ENCODE data around the gene NEK4. TPM values are rescaled to one million over a fixed set of nuclear protein-coding genes. Genes with fewer than 3 reads are reported as not detected.

The NEK4 gene
- 25.2 and 27.3 TPM in 2 replicates for total RNA-seq

DNA sequence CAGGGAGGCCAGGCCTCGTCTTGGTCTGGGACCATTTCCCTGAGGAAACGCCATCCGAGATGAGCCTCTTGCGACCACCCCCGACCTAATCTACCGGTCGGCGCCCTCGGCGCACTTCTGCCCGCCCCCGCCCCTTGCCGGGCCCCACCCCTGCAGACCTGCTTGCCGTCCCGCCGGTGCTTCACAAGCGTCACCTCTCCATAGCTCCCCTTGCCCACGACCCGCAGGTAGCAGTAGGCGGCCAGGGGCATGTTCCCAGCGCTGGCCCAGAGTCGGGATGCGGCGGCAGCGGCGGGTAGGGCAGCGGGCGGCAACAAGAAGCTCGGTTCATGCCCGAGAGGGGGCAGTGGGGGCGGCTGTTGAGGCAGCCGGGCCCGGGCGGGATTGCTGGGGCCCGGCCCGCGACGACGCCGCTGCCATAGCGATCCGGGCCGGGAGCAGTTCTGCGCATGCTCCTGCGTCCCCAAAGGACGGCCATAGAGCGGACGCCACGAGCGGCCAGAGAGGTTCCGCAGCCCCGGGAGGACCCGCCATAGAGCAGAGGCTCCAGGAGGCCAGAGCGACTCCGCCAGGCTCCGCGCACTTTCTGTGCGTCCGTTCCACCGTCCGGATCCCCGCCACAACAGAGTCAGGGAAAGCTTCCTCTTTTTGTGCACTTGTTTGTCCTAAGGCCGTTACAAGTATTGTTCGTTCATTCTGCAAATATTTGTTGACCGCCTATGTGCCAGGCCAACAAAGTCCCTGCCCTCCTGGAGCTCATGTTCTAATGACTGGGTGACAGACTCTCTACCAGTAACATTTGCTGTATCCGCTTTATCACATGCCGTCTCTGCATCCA, at the start of gene NEK4:
Gene NEK4, minus strand, starts transcription at position 445 of the 838 bp plus-strand sequence. Its CDS starts 194 bp downstream, at position 251.

DNA sequence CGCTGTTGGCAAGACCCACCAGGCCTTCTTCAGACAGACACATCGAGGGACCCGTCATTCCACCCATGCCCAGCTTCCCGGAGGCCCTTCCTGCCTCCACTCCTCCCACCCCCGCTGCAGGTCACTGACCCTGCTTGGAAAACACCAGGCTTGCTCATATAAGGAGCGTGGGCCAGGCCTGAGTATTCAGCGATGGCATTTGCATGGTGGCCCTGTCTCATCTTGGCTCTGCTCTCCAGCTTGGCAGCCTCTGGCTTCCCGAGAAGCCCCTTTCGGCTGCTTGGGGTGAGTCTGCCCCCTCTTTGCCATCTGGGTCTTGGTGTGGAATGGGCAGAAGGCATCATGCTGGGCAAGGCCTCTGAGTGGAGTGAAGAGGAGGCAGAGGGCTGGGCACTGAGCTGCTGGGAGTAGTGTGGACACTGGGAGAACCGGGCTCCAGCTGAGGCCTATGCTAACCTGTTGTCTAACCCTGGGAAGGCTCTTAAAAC, 23.9 kb upstream of the NEK4 start, which contains the start of gene ITIH3:
Gene ITIH3, plus strand, starts transcription at position 185 of the 488 bp plus-strand sequence. Its CDS starts 8 bp downstream, at position 193.

DNA sequence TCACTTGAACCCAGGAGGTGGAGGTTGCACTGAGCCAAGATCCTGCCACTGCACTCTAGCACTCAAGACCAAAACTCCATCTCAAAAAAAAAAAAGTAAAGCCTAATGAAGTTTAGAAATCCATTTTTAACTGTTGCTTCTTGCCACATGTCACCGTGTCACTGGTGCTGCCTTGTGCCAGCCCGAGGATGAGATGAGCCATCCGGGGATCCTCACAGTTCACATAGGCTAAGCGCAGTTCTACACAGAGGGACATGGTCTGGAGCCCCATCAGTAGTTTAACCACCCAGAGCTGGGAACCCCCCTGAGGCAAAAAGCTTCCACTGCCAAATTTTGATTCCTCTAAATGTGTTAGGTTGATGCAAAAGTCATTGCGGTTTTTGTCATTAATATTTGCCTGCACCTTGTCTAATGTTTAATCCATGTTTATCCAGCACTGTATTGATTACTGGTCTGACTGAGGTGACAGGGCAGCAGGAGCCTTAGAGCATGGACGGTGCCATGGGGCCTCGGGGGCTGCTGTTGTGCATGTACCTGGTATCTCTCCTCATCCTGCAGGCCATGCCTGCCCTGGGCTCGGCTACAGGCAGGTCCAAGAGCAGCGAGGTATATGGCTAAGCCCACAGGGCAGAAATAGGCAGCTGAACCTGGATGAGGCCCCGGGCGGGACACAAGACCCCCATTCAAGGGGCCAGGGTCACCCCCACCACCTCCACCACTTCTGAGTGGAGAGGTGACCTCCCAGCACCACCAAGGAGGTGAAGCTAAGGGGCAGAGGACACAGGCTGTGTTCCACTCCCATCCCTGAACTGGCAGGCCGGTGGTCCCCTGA, 6.6 kb upstream of the NEK4 start, which contains the start of gene ITIH1:
Gene ITIH1, plus strand, starts transcription at position 473 of the 832 bp plus-strand sequence. Its CDS starts 17 bp downstream, at position 490.

DNA sequence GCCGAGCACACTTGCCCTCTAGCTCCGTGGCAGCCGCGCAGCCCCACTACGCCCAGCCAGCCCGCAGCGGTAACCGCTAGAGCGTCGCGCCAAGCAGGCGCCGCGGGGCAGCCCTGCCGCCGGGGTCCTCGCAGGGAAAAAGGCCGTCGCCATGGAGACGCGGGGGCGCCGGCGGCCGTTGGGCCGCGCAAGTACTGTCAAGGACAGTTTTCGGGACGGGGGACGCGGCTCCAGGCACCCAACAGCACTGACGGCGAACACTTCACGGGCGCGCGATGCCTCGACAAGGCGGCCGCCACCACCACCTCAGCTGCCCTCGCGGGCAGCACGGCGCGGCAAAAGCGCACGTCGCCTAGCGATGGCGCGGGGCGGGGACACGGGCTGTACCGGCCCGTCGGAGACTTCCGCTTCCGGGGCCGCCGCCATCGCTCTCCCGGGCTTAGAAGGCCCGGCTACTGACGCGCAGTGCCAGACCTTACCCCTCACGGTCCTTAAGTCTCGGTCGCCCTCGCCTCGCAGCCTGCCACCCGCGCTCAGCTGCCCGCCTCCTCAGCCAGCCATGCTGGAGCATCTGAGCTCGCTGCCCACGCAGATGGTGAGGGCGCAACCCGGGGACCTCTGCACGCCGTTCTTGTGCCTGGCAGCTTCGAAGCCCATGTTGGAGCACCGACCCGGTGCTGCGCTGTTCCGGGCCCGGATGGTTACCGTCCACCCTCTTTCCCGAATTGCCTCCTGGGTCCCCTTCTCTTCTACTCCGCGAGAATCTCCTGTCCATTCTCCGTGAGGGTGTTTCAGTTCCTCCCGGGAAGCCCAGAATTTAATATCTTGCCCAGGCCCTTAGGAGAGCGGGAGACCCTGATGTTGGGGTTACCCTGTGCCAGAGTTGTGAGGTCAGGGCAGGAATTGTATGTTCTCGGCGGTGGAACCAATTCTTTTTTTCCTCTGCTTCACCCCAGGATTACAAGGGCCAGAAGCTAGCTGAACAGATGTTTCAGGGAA, 64.8 kb downstream of the NEK4 start, which contains the start of the genes GLT8D1 and SPCS1:
Gene GLT8D1, minus strand, starts transcription at position 104 of the 999 bp plus-strand sequence. CDS start 5,331 bp downstream, outside the sequence.
Gene SPCS1, plus strand, starts transcription at position 419 of the 999 bp plus-strand sequence. Its CDS starts 141 bp downstream, at position 560.

DNA sequence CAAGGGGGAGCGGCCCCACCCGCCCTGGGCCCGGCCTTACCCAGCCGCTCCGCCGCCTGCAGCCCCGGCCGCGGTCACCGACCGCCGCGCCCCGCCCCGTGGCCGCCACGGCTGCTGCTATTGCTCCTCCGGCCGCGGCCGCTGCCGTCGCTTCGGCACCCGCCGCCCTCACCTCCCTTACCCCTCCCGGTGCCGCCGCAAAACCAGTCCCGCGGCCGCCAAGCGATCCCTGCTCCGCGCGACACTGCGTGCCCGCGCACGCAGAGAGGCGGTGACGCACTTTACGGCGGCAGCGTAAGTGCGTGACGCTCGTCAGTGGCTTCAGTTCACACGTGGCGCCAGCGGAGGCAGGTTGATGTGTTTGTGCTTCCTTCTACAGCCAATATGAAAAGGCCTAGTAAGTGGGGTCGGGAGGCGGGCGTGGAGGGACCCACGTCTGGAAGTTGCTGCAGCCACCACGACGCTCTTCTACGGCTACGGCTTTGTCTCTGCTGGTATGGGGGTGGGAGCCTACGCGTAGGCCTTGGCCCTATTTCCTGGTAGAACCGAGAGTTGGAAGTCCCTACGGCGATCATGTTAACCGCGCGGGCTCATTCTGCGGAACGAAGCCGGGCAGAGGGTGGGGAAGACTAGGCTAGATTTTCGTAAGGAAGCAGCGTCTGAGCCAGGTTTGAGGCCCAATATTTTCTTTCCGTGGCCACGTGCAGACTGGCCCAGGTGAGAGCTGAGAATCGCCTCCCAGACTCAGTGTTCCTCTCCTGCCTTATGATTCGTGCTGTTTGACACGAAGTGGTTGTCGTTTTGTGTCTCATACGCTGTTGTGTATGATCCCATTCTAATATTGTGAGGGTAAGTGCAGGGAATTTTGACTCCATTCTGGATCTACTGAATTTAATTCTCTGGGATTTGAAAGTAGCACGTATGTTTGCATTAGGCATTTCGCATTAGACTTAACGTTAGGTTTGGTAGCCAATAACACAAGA, 84.7 kb downstream of the NEK4 start, which contains the start of the genes GNL3 and PBRM1:
Gene GNL3, plus strand, starts transcription at position 324 of the 983 bp plus-strand sequence. Its CDS starts 61 bp downstream, at position 385.
Gene PBRM1, minus strand, starts transcription at position 205 of the 983 bp plus-strand sequence.

Other genes with a start within 250 kb of the NEK4 start
- 43.8 and 64.3 TPM in 2 replicates for gene NT5DC2, start 237.1 kb downstream of the NEK4 start, total RNA-seq
- 2.6 and 20.4 TPM in 2 replicates for gene UQCC5, start 234.3 kb downstream of the NEK4 start, total RNA-seq
- 59.9 and 78.2 TPM in 2 replicates for gene PBRM1, start 85.0 kb downstream of the NEK4 start, total RNA-seq
- gene GNL3, start 84.9 kb downstream of the NEK4 start, total RNA-seq: 100 and 101 TPM in 2 replicates
- 125 and 126 TPM in 2 replicates for gene GLT8D1, start 65.1 kb downstream of the NEK4 start, total RNA-seq
- gene SPCS1, start 64.8 kb downstream of the NEK4 start, total RNA-seq: 60.7 and 68.1 TPM in 2 replicates
- gene ITIH1, start 6.7 kb upstream of the NEK4 start, total RNA-seq: not detected in 2 replicates
- not detected in 2 replicates for gene ITIH3, start 23.9 kb upstream of the NEK4 start, total RNA-seq
- 0.44 and 3.3 TPM in 2 replicates for gene ITIH4, start 59.7 kb upstream of the NEK4 start, total RNA-seq
- gene MUSTN1, start 64.1 kb upstream of the NEK4 start, total RNA-seq: 0.33 TPM in 1 of 2 replicates, not detected in the other
- 9.9 and 19.0 TPM in 2 replicates for gene STIMATE, start 126.6 kb upstream of the NEK4 start, total RNA-seq